ENCODE results near the gene FUBP3. TPM values are rescaled to one million over a fixed set of nuclear protein-coding genes. Genes with fewer than 3 reads are reported as not detected.
A peak's percentile ranks its signal among the peaks of the same experiment; 100 is the strongest.

The FUBP3 gene
- total and polyA plus RNA-seq, 3 donors from 2014 or later, result 59.4 to 88.7 (median 85.3) TPM

- no peaks in the 10 kb centered on the region for H3K9me3 ChIP-seq
- peak; percentile 64 for DNase-seq
- no peak for TF ChIP-seq POLR2A (IDR thresholded peaks at IDR 0.05)
- TF ChIP-seq, protein P1, sequence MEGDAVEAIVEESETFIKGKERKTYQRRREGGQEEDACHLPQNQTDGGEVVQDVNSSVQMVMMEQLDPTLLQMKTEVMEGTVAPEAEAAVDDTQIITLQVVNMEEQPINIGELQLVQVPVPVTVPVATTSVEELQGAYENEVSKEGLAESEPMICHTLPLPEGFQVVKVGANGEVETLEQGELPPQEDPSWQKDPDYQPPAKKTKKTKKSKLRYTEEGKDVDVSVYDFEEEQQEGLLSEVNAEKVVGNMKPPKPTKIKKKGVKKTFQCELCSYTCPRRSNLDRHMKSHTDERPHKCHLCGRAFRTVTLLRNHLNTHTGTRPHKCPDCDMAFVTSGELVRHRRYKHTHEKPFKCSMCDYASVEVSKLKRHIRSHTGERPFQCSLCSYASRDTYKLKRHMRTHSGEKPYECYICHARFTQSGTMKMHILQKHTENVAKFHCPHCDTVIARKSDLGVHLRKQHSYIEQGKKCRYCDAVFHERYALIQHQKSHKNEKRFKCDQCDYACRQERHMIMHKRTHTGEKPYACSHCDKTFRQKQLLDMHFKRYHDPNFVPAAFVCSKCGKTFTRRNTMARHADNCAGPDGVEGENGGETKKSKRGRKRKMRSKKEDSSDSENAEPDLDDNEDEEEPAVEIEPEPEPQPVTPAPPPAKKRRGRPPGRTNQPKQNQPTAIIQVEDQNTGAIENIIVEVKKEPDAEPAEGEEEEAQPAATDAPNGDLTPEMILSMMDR (IDR thresholded peaks at IDR 0.05), result no peak
- H3K36me3 ChIP-seq (ENCODE audit: low read depth, missing control alignments), result no peaks in the 10 kb centered on the region
- H3K27me3 ChIP-seq, result no peaks in the 10 kb centered on the region
- intact Hi-C loops (cut with DNase I; ENCODE audit: low total_unique reads), result no loop called here
- peaks cover 16% of the 10 kb centered on the region for H3K4me1 ChIP-seq
- H3K27ac ChIP-seq, result peak overlapping the region; percentile 37 to 39
- H3K4me3 ChIP-seq, result no peak overlapping the region
- 24 to 25% methylated on average over 24 to 28 of the region's 28 CpGs for WGBS, 2 donors
Observed at GRCh38 chr9:130535818-130536521, 43.4 kb upstream of the FUBP3 start.

DNA sequence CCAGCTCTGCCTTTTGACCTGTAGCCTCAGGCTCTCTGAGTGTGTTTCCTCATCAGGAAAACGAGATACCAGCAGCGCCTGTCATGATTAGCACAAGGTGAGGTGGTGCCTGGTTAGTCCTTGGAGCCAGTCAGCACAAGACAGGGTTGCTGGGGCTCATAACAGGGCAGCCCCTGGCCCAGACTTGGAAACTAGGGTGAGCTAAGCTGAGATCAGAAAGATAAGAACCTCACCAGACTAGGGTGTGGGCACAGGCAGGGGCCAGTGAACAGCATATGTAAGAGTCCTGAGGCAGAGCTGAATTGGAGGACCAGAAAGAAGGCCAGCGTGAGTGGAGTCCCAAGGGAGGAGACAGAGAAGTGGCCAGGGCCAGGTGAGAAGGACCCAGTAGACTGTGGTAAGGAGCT lies 42.7 kb upstream of the FUBP3 start:
- intact Hi-C loops (cut with DNase I; ENCODE audit: low total_unique reads), result no loop called here
- no peaks in the 10 kb centered on the region for H3K27me3 ChIP-seq
- no peaks in the 10 kb centered on the region for H3K36me3 ChIP-seq (ENCODE audit: low read depth, missing control alignments)
- TF ChIP-seq POLR2A (IDR thresholded peaks at IDR 0.05), result no peak
- TF ChIP-seq, protein P1 (IDR thresholded peaks at IDR 0.05), result no peak
- WGBS, 2 donors, result 69 to 76% methylated on average over 3 of the region's 3 CpGs
- DNase-seq, result no peak
- no peaks in the 10 kb centered on the region for H3K9me3 ChIP-seq
- peaks cover 16% of the 10 kb centered on the region for H3K4me1 ChIP-seq
- peak overlapping the region in 1 of 2 donors; percentile 37 for H3K27ac ChIP-seq
- no peak overlapping the region for H3K4me3 ChIP-seq

DNA sequence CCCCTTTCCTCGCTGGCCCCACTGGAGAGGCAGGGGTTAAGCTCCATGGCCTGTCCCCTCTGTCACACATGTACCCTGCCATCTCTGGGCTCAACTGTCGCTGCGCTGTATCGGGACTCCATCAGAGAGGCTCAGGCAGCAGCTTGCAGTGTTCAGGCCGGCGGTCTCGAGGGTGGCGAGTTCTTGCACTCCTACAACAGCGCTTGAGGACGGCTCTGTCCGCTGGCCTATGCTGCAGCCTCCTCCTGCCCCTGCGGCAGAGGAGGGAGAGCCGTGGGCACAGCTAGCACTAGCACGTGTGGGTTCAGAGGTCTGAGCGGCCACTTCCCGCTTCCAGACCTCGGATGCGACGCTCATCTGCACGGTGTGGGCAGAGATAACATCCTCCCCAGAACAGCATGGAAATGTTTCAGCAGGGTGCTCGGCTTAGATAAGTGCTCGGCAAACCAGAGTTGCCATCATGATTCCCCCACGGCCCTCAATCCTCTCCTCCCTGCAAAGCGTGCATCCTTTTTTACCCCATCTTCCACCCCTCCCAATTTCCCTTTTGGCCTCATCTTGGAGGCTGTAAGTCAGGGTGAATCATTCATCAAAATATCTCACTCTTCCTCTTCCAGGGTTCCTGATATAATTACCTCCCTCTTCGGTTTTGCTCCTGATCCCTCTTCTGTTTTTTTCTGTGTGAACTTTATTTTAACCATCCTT lies 41.9 kb upstream of the FUBP3 start:
- Histone ChIP-seq H3K4me3 (no peak overlapping the region), H3K27me3 (no peaks in the 10 kb centered on the region), H3K4me1 (peaks cover 16% of the 10 kb centered on the region), H3K27ac (no peak overlapping the region), H3K9me3 (no peaks in the 10 kb centered on the region), H3K36me3 (ENCODE audit: low read depth, missing control alignments) (no peaks in the 10 kb centered on the region)
- peak; percentile 38 for DNase-seq
- 31 to 41% methylated on average over 11 to 25 of the region's 25 CpGs for WGBS, 2 donors
- intact Hi-C loops (cut with DNase I; ENCODE audit: low total_unique reads), result no loop called here
- TF ChIP-seq, protein P1 (IDR thresholded peaks at IDR 0.05), result no peak

DNA sequence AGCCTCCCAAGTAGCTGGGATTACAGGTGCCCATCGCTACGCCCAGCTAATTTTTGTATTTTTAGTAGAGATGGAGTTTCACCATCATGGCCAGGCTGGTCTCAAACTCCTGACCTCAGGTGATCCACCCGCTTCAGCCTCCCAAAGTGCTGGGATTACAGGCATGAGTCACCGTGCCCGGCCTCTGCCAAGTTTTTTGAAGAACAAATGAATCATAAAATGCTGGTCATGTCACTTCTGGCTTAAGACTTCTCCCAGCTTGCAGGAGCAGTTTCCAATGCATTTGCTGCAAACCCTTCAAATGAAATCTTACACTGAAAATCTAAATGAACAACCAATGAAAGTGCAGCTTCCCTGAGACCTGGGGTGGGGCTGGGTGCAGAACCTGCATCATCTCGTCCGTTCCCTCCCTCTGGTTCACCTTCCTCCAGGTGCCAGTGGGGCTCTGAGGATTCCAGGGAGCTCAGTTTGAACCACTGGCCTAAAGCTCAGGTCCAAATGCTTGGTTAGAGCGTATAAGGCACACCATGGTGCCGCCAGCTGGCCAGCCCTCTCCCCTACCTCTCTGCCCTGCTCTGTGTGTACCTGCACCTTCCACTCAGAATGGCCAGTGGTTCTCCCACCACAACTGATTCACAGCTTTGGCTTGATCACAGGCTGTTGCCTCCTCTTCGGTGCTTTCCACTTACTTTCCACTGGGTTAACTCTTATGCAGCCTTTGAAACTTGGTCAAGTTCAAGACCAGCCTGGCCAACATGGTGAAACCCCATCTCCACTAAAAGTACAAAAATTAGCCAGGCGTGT lies 39.8 kb upstream of the FUBP3 start:
- intact Hi-C loops (cut with DNase I; ENCODE audit: low total_unique reads), result no loop called here
- 81% methylated on average over 7 to 11 of the region's 11 CpGs for WGBS, 2 donors
- H3K27me3 ChIP-seq, result no peaks in the 10 kb centered on the region

More for the DNA sequence above, 39.8 kb upstream of the FUBP3 start:
- H3K36me3 ChIP-seq (ENCODE audit: low read depth, missing control alignments), result no peaks in the 10 kb centered on the region
- H3K4me3 ChIP-seq, result no peak overlapping the region
- TF ChIP-seq, protein P1 (IDR thresholded peaks at IDR 0.05), result no peak
- no peak for TF ChIP-seq POLR2A (IDR thresholded peaks at IDR 0.05)
- H3K9me3 ChIP-seq, result no peaks in the 10 kb centered on the region
- H3K27ac ChIP-seq, result no peak overlapping the region
- H3K4me1 ChIP-seq, result peaks cover 16% of the 10 kb centered on the region
- DNase-seq, result no peak
